Karpas-422 (cell line): ENCODE measurements around the gene LVRN. TPM values are rescaled to one million over a fixed set of nuclear protein-coding genes. Genes with fewer than 3 reads are reported as not detected.

Source experiments
- DNase-seq: peaks from one replicate; pipeline ENCODE4 v3.0.0-alpha.2; 2015
- H2AFZ ChIP-seq: fragments of 200-600 bp; sonication (generic); 2 replicates; pipeline ENCODE4 v1.6.1; 2014; ENCODE audit warnings: antibody characterized with exemption, low read length, mixed read lengths
- H3K27ac ChIP-seq: fragments of 200-600 bp; sonication (generic); 2 replicates; pipeline ENCODE4 v1.5.1; 2014; ENCODE audit warnings: mild to moderate bottlenecking, low read length, moderate library complexity
- H3K27me3 ChIP-seq: fragments of 200-600 bp; sonication (generic); 2 replicates; pipeline ENCODE4 v1.6.1; 2014; ENCODE audit warnings: low read length, mixed read lengths
- H3K36me3 ChIP-seq: fragments of 200-600 bp; sonication (generic); 2 replicates; pipeline ENCODE4 v1.6.1; 2014; ENCODE audit warnings: low read length, mixed read lengths; ENCODE audit not compliant: insufficient read depth
- H3K4me1 ChIP-seq: fragments of 200-600 bp; sonication (generic); 2 replicates; pipeline ENCODE4 v1.6.1; 2014; ENCODE audit warnings: mild to moderate bottlenecking, low read length, mixed read lengths
- H3K4me2 ChIP-seq: fragments of 200-600 bp; sonication (generic); 2 replicates; pipeline ENCODE4 v1.6.1; 2014; ENCODE audit warnings: low read length, low read depth, mild to moderate bottlenecking; ENCODE audit not compliant: poor library complexity, severe bottlenecking
- H3K4me3 ChIP-seq: fragments of 200-600 bp; sonication (generic); 2 replicates; pipeline ENCODE4 v1.5.1; 2014; ENCODE audit warnings: mild to moderate bottlenecking, antibody characterized with exemption, low read length, mixed read lengths
- H3K79me2 ChIP-seq: fragments of 200-600 bp; sonication (generic); 2 replicates; pipeline ENCODE4 v1.6.1; 2014; ENCODE audit warnings: mild to moderate bottlenecking, low read length, mixed read lengths
- H3K9ac ChIP-seq: fragments of 200-600 bp; sonication (generic); 2 replicates; pipeline ENCODE4 v1.6.0; 2014; ENCODE audit warnings: low read length
- H3K9me2 ChIP-seq: fragments of 200-600 bp; sonication (generic), shearing (Covaris generic); replicated peaks from 2 replicates; pipeline ENCODE4 v1.6.0; 2014; ENCODE audit warnings: mild to moderate bottlenecking, low read length, moderate library complexity; ENCODE audit not compliant: insufficient read depth
- H3K9me3 ChIP-seq: fragments of 300-700, 200-600 bp; sonication (generic); 2 replicates; pipeline ENCODE4 v1.6.1; 2014; ENCODE audit warnings: low read length, mixed read lengths
- H4K20me1 ChIP-seq: fragments of 200-600 bp; sonication (generic); 2 replicates; pipeline ENCODE4 v1.6.1; 2014; ENCODE audit warnings: mild to moderate bottlenecking, antibody characterized with exemption, low read length, low read depth; ENCODE audit not compliant: insufficient read depth
- total RNA-seq: library from RNA; depleted of rRNA; stranded (reverse); fragments of >200 nt; shearing (Covaris generic); gene quantifications from 2 replicates; pipeline ENCODE4 v1.2.3, GENCODE V29; 2014; ENCODE audit warnings: low replicate concordance

The LVRN gene
- total RNA-seq, 1 experiment from 2014 or later = 0.22 TPM

GRCh38 chr5:115992848-115993350 lies 30.6 kb downstream of the LVRN start:
- H3K4me2 ChIP-seq = no peak overlapping the region
- H3K27me3 ChIP-seq = no peaks in the 10 kb centered on the region
- no peak overlapping the region for H3K9ac ChIP-seq
- H3K4me1 ChIP-seq = no peaks in the 10 kb centered on the region
- no peaks in the 10 kb centered on the region for H3K9me2 ChIP-seq
- no peak overlapping the region for H3K4me3 ChIP-seq
- H2AFZ ChIP-seq = no peak overlapping the region
- H3K36me3 ChIP-seq = no peaks in the 10 kb centered on the region
- H3K27ac ChIP-seq = no peak overlapping the region
- no peak for DNase-seq
- H4K20me1 ChIP-seq = no peaks in the 10 kb centered on the region
- H3K9me3 ChIP-seq = no peaks in the 10 kb centered on the region
- no peaks in the 10 kb centered on the region for H3K79me2 ChIP-seq

GRCh38 chr5:115995351-115995750 lies 33.1 kb downstream of the LVRN start:
- no peaks in the 10 kb centered on the region for H3K79me2 ChIP-seq

DNA sequence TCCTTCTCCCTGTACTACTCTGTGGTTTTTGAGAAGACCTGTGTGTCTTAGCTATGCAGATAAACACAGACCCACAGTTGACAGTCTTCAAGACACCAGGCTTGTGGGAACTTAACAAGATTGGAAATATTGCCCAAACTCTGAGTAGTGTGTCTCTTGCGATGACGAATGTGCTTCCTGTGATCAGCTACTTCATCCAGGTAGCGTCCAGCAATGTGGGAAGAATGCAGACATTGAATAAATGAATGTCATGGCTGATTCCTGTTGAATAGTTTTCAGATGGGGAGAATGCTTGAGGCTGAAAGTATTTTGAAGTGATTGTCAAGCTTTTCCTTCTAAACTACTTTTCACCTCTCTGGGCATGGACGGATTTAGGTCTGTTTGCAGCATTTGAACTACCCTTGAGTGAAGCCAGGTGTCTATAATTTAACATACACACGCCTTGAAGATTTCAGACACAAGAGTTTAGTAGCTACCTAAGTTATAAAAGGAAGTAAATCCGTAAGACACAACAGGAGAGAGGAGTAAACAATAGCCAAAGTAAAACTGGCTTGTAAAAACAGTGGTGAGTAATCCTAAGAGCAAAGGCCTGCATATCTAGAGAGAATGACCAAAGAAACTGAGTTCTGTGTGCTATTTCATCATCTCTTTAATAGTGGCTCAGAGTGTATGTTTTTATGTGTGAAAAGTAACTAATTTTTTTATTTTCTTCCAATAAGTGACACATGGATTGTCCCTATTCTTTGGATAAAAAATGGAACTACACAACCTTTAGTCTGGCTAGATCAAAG lies 40.0 kb downstream of the LVRN start:
- Histone ChIP-seq H3K4me3 (no peak overlapping the region), H3K4me1 (no peaks in the 10 kb centered on the region), H2AFZ (no peak overlapping the region), H3K79me2 (no peaks in the 10 kb centered on the region), H3K9me3 (no peaks in the 10 kb centered on the region), H3K9me2 (no peaks in the 10 kb centered on the region), H3K36me3 (no peaks in the 10 kb centered on the region), H3K27ac (no peak overlapping the region), H3K27me3 (no peaks in the 10 kb centered on the region), H4K20me1 (no peaks in the 10 kb centered on the region), H3K4me2 (no peak overlapping the region), H3K9ac (no peak overlapping the region)
- no peak for DNase-seq

More at GRCh38 chr5:115995351-115995750, 33.1 kb downstream of the LVRN start:
- no peak for DNase-seq
- Histone ChIP-seq H3K27ac (no peak overlapping the region), H3K4me3 (no peak overlapping the region), H3K9ac (no peak overlapping the region), H3K36me3 (no peaks in the 10 kb centered on the region), H2AFZ (no peak overlapping the region), H3K4me1 (no peaks in the 10 kb centered on the region), H3K9me3 (no peaks in the 10 kb centered on the region), H3K27me3 (no peaks in the 10 kb centered on the region), H3K9me2 (no peaks in the 10 kb centered on the region), H4K20me1 (no peaks in the 10 kb centered on the region), H3K4me2 (no peak overlapping the region)

GRCh38 chr5:116004248-116004647 lies 42.0 kb downstream of the LVRN start:
- DNase-seq = no peak
- Histone ChIP-seq H3K36me3 (no peaks in the 10 kb centered on the region), H3K79me2 (no peaks in the 10 kb centered on the region), H3K4me1 (no peaks in the 10 kb centered on the region), H3K4me3 (no peak overlapping the region), H3K9me3 (no peaks in the 10 kb centered on the region), H3K27me3 (no peaks in the 10 kb centered on the region), H3K4me2 (no peak overlapping the region), H3K9me2 (no peaks in the 10 kb centered on the region), H3K9ac (no peak overlapping the region), H2AFZ (no peak overlapping the region), H4K20me1 (no peaks in the 10 kb centered on the region), H3K27ac (no peak overlapping the region)

DNA sequence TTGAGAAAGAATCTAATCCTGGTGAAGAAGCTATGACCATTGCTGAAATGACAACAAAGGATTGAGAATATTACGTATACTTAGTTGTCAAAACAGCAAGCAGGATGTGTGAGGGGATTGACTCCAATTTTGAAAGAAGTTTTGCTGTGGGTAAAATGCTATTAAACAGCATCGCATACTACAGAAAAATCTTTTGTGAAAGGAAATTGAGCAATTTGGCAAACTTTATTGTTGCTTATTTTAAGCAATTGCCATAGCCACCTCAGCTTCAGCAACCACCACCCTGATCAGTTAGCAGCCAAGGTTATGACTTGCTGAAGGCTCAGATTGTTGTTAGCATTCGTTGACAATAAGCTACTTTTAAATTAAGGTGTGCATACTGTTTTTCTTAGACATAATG lies 47.5 kb downstream of the LVRN start:
- H3K36me3 ChIP-seq = no peaks in the 10 kb centered on the region
- no peak for DNase-seq
- no peaks in the 10 kb centered on the region for H3K4me1 ChIP-seq
- no peaks in the 10 kb centered on the region for H3K9me3 ChIP-seq
- H3K79me2 ChIP-seq = no peaks in the 10 kb centered on the region
- H3K27me3 ChIP-seq = no peaks in the 10 kb centered on the region
- H3K4me3 ChIP-seq = no peak overlapping the region
- H3K9ac ChIP-seq = no peak overlapping the region
- no peak overlapping the region for H2AFZ ChIP-seq
- no peaks in the 10 kb centered on the region for H3K9me2 ChIP-seq
- H4K20me1 ChIP-seq = no peaks in the 10 kb centered on the region
- H3K4me2 ChIP-seq = no peak overlapping the region
- no peak overlapping the region for H3K27ac ChIP-seq

GRCh38 chr5:116011046-116011445 lies 48.8 kb downstream of the LVRN start:
- H3K27ac ChIP-seq = no peak overlapping the region
- no peaks in the 10 kb centered on the region for H3K4me1 ChIP-seq
- H3K9ac ChIP-seq = no peak overlapping the region
- H3K27me3 ChIP-seq = no peaks in the 10 kb centered on the region
- DNase-seq = no peak
- H2AFZ ChIP-seq = no peak overlapping the region
- H3K9me2 ChIP-seq = no peaks in the 10 kb centered on the region
- H3K4me3 ChIP-seq = no peak overlapping the region
- H3K79me2 ChIP-seq = no peaks in the 10 kb centered on the region
- H3K9me3 ChIP-seq = no peaks in the 10 kb centered on the region
- H4K20me1 ChIP-seq = no peaks in the 10 kb centered on the region
- no peak overlapping the region for H3K4me2 ChIP-seq
- H3K36me3 ChIP-seq = no peaks in the 10 kb centered on the region

- no peaks in the 10 kb centered on the region for H3K9me3 ChIP-seq
- no peak overlapping the region for H3K4me2 ChIP-seq
- H3K9ac ChIP-seq = no peak overlapping the region
- no peak overlapping the region for H2AFZ ChIP-seq
- no peak for DNase-seq
- H3K79me2 ChIP-seq = no peaks in the 10 kb centered on the region
- H3K4me3 ChIP-seq = no peak overlapping the region
- H3K27me3 ChIP-seq = no peaks in the 10 kb centered on the region
- H4K20me1 ChIP-seq = no peaks in the 10 kb centered on the region
- no peak overlapping the region for H3K27ac ChIP-seq
- H3K36me3 ChIP-seq = no peaks in the 10 kb centered on the region
- no peaks in the 10 kb centered on the region for H3K9me2 ChIP-seq
- H3K4me1 ChIP-seq = no peaks in the 10 kb centered on the region
Measured at GRCh38 chr5:116013207-116013785, 51.0 kb downstream of the LVRN start.

- H3K36me3 ChIP-seq = no peaks in the 10 kb centered on the region
- H3K4me3 ChIP-seq = no peak overlapping the region
- no peak overlapping the region for H2AFZ ChIP-seq
- no peaks in the 10 kb centered on the region for H3K4me1 ChIP-seq
- H3K27ac ChIP-seq = no peak overlapping the region
- no peaks in the 10 kb centered on the region for H3K79me2 ChIP-seq
- H3K9me2 ChIP-seq = no peaks in the 10 kb centered on the region
- no peaks in the 10 kb centered on the region for H4K20me1 ChIP-seq
- no peak for DNase-seq
- H3K27me3 ChIP-seq = no peaks in the 10 kb centered on the region
- no peak overlapping the region for H3K4me2 ChIP-seq
- no peaks in the 10 kb centered on the region for H3K9me3 ChIP-seq
- no peak overlapping the region for H3K9ac ChIP-seq
Measured at GRCh38 chr5:116013936-116014335, 51.7 kb downstream of the LVRN start.
